Retina (tissue), 1 donor: ENCODE results near the gene SHISA7.

Experiments used
- DNase-seq: peaks from one replicate; pipeline ENCODE4 v3.0.0-alpha.2; 2016

The SHISA7 gene

DNA sequence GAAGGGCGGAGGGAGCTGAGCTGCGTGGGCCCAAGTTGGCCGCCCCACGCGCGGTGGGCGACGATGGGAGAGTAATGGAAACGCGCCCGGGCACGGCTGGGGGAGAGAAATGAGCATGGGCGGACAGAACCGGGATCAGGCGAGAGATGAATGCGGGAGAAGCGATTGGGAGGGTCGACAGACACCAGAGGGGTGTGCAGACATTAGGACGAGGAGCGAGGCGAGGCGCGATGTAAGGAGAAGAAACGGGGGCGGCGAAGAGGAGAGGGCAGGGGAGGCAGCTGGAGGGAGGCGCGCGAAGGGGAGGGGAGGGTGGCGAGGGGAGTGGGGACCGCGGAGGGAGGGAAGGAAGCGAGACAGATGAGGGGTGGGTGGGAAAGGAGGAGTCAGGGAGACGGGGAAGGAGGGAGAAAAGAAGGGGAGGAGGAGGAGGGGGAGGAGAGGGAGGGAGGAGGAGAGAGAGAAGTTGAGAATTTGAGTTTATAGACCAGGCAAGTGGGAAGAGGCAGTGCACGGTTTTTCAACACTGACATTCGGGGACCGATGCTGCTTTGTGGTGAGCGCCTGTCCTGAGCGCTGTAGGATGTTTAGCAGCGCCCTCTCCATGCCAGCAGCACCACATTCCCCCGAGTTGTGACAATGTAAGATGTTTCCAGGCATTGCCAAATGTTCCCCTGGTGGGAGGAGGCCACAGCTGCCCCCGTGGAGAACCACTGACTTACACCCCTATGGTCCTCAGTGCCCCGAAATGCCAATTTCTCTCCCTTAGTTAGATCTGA is at the start of gene SHISA7:
TSS of gene SHISA7 (minus strand) at position 256 of the 779 bp plus-strand sequence. CDS start 437 bp downstream, outside the sequence.
- DNase-seq: peak; percentile 40

DNA sequence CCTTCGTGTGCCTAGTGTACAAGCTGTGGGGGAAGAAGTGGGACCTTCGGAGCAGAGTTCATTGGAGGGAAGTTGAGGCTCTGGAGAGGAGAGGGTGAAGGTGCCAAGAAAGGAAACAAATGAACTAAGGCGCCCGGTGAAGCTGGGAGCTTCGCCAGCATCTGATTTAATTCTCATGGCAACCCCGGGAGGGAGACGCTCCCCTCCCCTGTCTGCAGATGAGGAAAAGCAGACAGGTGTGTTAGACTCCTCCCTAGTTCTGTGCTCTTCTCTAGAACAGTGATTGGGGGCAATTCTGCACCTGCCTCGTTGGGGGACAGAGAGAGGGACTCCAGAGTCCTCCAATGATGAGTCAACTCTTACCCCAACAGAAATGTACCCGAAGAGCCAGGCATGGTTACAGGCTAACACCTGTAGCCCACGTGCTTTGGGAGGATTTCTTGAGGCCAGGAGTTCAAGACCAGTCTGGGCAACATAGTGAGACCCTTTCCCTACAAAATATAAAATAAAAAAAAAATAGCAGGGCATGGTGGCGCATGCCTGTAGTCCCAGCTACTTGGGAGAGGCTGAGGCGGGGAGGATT is 49.4 kb upstream of the SHISA7 start:
- DNase-seq: no peak

DNA sequence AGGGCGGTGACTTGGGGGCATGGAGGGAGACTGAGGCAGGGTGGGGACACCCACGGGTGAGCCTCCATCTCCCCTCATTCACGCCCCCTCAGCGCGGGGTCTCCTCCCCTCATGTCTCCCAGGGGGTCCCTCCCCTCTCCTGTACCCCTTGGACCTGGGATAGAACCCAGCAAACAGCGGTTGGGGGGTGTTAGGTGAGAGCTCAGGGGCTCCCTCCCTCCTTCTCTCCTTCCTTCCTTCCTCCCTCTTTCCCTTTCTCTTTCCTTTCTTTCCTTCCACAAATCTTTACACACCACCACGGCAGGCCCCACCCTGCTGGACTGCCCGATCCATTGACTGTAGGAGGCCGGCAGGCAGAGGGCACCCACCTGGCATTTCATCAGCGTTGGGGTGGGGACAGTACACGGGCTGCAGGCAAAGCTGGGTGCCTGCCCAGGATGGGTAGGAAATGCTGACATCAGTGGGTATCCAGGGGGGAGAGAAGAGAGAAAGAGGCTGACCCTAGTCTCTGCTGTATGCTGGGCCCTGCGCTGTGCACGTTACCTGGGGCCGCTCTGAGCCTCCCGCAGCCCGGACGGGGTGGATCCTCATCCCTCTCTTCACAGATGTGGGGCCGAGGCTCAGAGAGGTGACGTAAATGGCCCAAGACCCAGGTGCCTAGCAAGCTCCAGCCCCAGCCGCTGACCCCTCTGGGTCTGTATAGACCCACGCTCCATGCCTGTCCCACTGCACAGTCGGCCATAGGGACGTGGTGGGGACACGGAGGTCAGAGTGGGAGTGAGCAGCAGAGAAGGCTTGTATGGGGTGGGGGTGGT is 48.7 kb upstream of the SHISA7 start:
- no peak for DNase-seq

DNA sequence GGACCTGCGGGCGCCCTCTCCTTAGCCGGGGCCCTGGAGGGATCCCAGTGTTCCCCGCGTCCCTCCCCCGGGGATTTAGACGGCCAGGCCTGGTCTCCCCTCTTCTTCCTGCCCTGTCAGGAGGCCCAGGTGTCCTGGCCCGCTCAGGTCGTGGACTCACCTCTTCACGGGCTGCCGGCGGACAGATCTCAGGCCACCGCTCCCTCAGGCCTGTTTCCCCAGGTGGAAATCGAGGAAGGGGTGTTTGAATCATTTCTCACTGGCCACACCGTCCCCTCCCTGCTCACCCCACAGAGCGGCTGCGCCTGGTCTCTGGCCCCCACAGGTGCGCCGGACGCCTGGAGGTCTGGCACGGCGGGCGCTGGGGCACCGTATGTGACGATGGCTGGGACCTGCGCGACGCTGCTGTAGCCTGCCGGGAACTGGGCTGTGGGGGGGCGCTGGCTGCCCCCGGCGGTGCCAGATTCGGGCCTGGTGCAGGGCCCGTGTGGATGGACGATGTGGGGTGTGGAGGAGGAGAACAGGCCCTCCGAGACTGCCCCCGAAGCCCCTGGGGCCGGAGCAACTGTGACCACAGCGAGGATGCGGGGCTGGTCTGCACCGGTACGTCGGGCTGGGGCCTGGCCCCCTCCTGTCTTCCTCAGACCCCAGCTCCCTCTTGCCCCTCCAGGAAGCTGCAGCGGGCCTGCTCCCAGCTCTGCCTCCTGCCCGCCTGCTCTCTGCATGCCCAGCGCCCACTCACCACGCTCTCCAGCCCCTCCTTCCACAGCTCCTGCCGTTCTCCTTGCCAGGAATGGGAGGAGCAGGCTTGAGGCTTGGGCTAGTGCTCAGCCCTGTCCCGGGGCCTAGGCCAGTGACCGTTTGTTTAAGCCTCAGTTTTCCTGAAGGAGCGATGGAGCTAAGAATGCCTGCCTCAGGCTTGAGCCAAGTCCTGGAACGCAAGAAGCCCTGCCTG is 47.7 kb upstream of the SHISA7 start:
- DNase-seq: no peak

DNA sequence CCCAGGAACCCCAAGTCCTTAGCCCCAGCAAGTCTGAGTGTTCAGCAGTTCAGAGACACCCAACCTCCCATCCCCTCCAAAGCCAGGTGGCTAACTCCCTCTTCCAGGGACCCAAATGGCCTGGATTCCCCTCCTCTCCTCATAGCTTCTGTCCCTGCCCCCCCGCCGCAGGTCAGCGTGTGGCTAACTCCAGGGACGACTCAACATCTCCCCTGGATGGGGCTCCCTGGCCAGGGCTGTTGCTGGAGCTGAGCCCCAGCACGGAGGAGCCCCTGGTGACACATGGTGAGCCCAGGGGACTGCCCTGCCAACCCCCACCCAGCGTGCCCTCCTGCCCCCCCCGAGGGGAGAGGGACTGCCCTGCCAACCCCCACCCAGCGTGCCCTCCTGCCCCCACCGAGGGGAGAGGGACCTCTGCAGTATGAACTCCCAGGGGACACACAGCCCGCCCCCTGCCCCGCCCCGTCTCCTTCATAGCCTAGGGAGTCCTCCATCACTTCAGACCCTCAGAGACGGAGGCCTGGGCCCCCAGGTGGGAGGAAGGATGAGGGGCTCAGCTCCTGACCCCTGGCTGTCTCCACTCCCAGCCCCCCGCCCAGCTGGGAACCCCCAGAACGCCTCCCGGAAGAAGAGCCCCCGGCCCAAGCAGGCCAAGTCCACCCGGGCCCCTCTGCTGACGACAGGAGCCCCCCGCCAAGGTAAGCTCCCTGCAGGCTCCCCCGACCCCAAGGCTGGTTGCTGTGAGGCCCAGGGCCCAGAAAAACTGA is 46.8 kb upstream of the SHISA7 start:
- DNase-seq: peak; percentile 33

DNA sequence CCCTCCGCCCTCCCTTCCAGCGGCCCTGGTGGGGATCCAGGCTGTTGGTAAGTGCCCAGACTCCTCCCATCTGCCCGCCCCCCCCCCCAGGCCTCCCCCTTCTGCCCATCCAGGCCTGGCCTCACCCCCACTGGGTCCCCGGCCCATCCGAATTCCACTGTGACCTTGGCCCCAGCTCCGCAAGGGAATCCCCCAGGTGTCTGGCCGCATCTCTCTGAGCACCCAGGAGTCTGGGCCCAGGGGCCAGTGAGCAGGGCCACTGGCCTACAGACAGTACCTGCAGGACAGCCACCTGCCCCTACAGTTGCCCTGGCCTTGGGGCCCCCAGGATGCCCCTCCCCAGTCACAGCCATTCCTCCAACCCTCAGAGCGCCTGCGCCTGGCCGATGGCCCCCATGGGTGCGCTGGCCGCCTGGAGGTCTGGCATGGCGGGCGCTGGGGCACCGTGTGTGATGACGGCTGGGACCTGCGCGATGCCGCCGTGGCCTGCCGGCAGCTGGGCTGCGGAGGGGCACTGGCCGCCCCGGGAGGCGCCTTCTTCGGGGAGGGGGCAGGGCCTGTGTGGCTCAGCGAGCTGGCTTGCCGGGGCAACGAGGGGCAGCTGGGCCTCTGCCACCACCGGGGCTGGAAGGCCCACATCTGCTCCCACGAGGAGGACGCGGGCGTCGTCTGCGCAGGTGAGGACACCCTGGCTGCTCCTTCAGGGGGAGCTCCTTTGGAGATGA is 46.0 kb upstream of the SHISA7 start:
- peak; percentile 51 for DNase-seq

DNA sequence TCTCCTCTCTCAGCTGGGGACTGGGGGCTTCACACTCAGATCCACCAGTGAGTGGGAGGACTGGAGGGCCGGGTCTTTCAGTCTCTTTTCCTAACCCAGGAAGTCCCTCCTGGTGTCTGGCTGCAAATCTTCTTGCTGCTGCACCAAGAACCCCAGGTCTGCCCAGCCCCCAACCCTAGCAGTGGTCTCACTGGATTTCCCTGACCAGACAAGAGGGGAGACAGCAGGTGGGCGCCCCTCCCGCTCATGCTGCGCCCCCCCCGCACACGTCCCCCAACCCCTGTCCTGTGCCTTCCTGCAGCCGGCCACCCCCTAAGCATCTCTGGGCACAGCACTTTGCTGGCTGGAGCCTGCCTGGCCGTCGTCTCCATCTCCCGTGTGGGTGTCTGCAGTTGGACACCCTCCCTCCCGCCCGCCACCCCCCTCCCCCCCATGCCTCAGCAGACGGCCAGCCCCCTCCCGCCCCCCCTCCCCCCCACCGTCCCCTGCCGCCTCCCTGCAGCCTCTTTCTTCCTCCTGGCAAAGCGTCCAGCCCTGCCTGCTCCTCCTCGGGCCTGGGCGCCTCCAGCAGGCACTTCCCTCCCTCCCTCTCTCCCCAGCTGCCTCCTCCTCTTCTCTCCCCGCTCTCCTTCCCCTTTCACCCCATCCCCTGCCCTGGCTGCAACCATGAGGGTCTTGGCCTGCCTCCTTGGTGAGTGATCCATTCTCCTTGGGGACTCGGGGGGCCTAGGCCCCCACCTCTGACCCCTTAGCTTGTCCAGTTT is 45.0 kb upstream of the SHISA7 start, which contains the start of gene SSC5D:
TSS of gene SSC5D (plus strand) at position 513 of the 764 bp plus-strand sequence. CDS start at position 667, 154 bp downstream.
- DNase-seq: no peak

DNA sequence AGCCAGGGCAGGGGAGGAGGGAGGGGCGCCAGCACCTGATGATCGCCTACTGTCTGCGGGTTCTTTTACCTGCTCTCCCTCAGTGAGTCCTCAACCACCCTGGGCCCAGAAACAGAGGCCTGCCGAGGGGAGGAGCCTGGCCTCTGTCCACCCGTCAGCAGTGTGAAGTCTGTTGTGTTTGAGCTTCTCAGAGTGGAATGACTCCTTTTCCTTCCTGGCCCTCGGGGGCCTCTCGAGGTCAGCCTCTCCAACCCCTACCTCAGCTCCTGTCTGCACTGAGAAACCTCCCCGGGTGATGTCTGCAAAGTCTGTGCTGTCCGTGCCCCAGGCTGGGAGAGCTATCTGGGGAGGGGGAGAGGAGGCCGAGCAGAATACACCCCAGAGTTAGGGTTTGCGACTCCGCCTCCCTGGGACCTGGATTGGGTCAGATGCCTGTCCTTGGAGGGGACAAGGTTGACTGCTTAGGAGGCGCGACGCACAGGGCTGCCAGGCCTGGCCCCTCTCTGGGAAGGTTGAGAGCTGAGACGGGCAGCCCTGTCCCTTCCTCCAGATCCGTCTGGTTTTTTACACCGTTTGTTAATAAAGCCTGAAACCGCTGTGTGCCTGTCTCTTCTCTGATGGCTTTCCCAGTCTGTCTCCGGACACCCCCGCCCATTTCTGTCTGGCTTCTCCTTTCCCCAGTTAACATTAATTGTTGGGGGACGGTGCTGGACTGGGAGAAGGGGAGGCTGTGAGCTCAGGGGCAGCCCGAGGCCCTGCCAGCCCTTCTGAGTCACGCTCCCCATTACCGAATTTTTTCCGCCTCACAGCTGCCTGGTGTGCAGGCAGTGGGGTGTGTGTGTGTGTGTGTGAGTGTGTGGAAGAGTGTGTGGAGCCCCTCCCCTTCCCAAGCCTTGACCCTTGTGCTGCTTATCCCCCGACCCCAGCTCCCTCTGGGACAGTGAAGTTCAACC is 44.1 kb upstream of the SHISA7 start:
- peak; percentile 74 for DNase-seq

DNA sequence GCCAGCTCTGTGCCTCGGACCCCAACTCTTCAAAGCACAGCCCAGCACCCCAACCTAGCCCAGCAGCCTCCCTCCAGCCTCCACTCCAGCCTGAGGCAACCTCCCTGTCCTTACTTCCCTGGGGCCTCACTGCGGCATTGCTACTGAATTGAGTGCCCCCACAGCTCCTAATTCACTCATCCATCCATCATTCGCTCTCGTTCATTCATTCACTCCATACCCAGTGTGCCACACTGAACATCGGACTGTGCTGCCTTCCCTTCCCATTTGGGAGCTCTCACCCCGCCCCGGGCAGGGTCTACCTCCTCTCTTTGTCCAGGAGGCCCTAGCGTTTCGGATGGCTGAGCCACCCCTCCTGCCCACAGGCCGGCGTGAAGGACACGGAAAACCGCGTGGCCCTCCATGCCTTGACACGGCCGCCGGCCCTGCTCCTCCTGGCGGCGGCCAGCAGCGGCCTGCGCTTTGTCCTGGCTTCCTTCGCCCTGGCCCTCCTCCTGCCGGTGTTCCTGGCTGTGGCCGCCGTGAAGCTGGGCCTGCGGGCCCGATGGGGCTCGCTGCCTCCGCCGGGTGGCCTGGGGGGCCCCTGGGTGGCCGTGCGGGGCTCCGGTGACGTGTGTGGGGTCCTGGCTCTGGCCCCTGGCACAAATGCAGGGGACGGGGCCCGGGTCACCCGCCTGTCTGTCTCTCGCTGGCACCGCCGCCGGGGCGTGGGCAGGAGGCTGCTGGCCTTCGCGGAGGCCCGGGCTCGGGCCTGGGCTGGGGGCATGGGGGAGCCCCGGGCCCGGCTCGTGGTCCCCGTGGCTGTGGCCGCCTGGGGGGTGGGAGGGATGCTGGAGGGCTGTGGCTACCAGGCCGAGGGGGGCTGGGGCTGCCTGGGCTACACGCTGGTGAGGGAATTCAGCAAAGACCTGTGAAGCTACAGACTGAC is 43.2 kb upstream of the SHISA7 start:
- DNase-seq: no peak

DNA sequence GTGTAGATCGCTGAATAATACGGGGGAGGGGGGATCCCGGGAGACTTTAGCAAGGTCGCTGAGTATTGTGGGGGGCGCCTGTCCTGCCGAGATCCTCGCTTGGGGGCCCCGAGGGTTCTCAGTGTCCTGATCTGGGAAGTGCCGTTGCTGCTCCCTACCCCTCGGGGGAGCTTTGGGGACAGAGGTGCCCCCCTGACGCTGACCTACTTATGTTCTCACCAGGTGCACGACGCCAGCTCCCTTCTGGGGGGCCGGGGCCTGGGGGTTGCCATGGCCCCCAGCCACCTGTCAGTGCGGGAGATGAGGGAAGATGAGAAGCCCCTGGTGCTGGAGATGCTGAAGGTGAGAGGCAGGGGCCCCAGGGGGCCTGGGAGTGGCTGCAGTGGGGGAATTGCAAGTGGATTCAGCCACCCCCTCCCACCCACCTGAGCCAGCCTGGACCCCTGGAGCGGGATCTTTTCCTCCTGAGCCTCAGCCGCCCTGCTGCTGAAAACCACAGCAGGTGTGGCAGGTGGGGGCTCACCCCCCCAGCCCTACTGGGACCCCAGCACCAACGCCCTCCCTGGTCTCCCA is 42.4 kb upstream of the SHISA7 start:
- DNase-seq: peak; percentile 65

DNA sequence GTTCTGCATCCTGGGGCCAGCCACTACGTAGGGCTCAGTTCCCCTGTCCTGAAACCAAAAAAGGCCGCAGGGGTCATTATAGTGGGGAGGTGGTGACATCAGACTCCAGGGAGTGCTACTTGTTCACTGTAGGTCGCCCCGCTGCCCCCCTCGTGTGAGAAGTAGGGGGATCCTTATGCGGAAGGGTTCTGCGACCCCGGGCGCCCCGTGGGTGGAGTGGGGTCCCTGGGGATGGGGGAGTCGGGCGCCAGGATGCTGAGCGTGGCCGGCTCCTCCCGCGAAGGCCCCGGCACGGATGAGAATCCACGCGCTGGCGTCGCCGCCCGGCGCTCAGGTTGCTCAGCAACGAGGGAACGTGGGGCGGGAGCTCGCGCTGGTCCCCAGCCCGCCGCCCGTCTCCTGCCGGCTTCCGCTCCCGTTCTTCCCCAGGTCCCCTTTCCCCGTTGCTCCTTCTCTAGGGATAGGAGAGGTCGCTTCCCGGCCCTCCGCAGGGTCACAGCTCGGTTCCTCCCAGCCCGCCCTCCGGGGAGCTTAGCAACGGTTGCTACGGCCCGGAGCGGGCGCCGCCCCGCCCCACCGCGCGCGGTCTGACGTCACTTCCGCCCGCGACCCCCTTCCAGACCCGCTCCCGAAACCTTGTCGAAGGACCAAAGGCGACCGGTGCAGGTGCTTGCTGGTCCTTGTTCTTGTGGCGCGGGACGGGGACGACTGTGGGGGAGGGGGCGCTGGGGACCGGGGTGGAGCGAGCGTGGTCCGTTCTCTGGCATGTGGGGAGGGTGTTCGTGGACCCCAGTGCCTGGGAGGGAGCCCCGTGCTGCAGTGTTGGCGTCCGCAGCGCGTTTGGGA is 41.7 kb upstream of the SHISA7 start, which contains the start of gene NAT14:
TSS of gene NAT14 (plus strand) at position 596 of the 846 bp plus-strand sequence. CDS start 521 bp downstream, outside the sequence.
- DNase-seq: peak; percentile 94

DNA sequence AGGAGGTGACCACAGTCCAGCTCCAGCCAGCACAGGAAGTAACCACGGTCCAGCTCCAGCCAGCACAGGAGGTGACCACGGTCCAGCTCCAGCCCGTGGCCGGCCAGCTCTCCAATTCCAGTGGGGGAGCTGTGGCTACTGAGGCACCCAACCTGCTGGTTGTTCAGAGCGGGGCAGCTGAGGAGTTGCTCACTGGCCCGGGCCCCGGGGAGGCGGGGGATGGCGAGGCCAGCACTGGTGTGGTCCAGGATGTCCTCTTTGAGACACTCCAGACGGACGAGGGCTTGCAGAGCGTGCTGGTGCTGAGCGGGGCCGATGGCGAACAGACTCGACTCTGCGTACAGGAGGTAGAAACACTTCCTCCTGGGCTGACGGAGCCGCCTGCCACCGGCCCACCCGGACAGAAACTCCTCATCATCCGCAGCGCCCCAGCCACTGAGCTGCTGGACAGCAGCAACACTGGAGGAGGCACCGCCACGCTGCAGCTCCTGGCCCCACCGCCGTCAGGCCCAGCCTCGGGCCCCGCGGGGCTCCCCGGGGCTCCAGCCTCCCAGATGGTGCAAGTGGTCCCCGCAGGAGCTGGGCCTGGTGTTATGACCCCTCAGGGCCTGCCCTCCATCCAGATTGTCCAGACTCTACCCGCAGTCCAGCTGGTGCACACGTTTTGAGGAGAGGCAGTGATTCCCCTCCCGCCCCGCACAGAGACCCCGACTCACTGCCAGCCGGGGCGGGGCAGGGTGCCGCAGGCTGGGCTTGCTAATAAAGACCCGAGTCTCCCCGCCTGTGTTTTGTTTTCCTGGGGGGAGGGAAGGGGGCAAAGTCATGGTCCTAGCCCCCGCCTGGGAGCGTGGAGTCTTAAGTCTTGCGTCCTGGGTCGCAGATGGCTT is 40.8 kb upstream of the SHISA7 start:
- no peak for DNase-seq

DNA sequence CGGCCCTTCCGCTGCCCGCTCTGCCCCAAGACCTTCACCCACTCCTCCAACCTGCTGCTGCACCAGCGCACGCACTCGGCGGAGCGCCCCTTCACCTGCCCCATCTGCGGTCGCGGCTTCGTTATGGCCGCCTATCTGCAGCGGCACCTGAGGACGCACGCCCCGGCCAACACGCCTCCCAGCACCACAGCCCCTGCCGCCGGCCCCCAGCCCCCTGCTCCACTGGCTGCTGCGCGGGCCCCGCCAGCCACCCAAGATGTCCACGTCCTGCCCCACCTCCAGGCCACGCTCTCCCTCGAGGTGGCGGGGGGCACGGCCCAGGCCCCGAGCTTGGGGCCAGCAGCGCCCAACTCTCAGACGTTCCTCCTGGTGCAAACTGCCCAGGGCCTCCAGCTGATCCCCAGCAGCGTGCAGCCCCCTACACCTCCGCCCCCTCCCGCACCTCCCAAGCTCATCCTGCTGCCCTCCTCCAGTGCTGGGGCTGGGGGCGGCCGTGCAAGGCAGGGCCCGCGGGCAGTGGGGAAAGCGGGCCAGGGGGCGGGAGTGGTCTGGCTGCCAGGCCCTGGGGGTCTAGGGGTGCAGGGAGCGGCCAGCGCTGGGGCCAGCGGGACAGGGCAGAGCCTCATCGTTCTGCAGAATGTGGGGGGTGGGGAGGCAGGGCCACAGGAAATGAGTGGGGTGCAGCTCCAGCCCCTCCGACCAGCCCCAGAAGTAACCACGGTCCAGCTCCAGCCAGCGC is 40.0 kb upstream of the SHISA7 start:
- no peak for DNase-seq
